ENCODE data around the gene INSL3.

The INSL3 gene

GRCh38 chr19:17832443-17833208 is 11.3 kb upstream of the INSL3 start:
- no peak overlapping the region for H3K9ac ChIP-seq
- H3K4me3 ChIP-seq = no peak overlapping the region
- H3K27ac ChIP-seq = no peak overlapping the region
- no peak overlapping the region for H3K4me2 ChIP-seq
- H3K36me3 ChIP-seq = peaks cover 63 to 96% (median 90%) of the 10 kb centered on the region in 11 experiments
- H3K27me3 ChIP-seq = no peaks in the 10 kb centered on the region
- peaks cover 0 to 86% (median 0%) of the 10 kb centered on the region in 11 experiments; a peak in 7 of 22 replicates for H4K20me1 ChIP-seq
- TF ChIP-seq Cebpa-rat (IDR thresholded peaks at IDR 0.05) = no peak
- H3K4me1 ChIP-seq = peaks cover 0 to 18% (median 1%) of the 10 kb centered on the region in 10 experiments; a peak in 9 of 20 replicates
- H3K9me3 ChIP-seq (replicated peaks in 1 of 11) = peaks cover 0 to 19% (median 8%) of the 10 kb centered on the region in 11 experiments; a peak in 15 of 22 replicates

- Histone ChIP-seq H3K36me3 (peaks cover 62 to 97% (median 91%) of the 10 kb centered on the region in 11 experiments), H4K20me1 (peaks cover 0 to 93% (median 0%) of the 10 kb centered on the region in 11 experiments; a peak in 7 of 22 replicates), H3K9ac (no peak overlapping the region), H3K27ac (no peak overlapping the region), H3K9me3 (replicated peaks in 1 of 11) (peaks cover 0 to 19% (median 8%) of the 10 kb centered on the region in 11 experiments; a peak in 15 of 22 replicates), H3K4me3 (no peak overlapping the region), H3K4me2 (no peak overlapping the region), H3K4me1 (peaks cover 0 to 20% (median 3%) of the 10 kb centered on the region in 10 experiments; a peak in 9 of 20 replicates), H3K27me3 (no peaks in the 10 kb centered on the region)
- no peak for TF ChIP-seq Cebpa-rat (IDR thresholded peaks at IDR 0.05)
These were observed 10.1 kb upstream of the INSL3 start for GRCh38 chr19:17831419-17831888.

GRCh38 chr19:17830567-17831418 is 9.5 kb upstream of the INSL3 start:
- peaks cover 0 to 93% (median 0%) of the 10 kb centered on the region in 11 experiments; a peak in 7 of 22 replicates for H4K20me1 ChIP-seq
- H3K27ac ChIP-seq = no peak overlapping the region
- peaks cover 0 to 19% (median 8%) of the 10 kb centered on the region in 11 experiments; a peak in 15 of 22 replicates for H3K9me3 ChIP-seq (replicated peaks in 1 of 11)
- TF ChIP-seq Cebpa-rat (IDR thresholded peaks at IDR 0.05) = no peak
- no peak overlapping the region for H3K4me2 ChIP-seq
- peaks cover 58 to 97% (median 91%) of the 10 kb centered on the region in 11 experiments for H3K36me3 ChIP-seq
- H3K4me1 ChIP-seq = peaks cover 0 to 20% (median 3%) of the 10 kb centered on the region in 10 experiments; a peak in 9 of 20 replicates
- no peaks in the 10 kb centered on the region for H3K27me3 ChIP-seq
- H3K9ac ChIP-seq = no peak overlapping the region
- no peak overlapping the region for H3K4me3 ChIP-seq

GRCh38 chr19:17829855-17830566 is 8.7 kb upstream of the INSL3 start:
- Histone ChIP-seq H3K9me3 (replicated peaks in 1 of 11) (peaks cover 0 to 19% (median 8%) of the 10 kb centered on the region in 11 experiments; a peak in 15 of 22 replicates), H3K9ac (no peak overlapping the region), H3K27me3 (no peaks in the 10 kb centered on the region), H3K27ac (no peak overlapping the region), H4K20me1 (peaks cover 0 to 91% (median 0%) of the 10 kb centered on the region in 11 experiments; a peak in 6 of 22 replicates), H3K4me3 (no peak overlapping the region), H3K4me1 (peaks cover 0 to 20% (median 3%) of the 10 kb centered on the region in 10 experiments; a peak in 9 of 20 replicates), H3K4me2 (no peak overlapping the region), H3K36me3 (peaks cover 55 to 97% (median 90%) of the 10 kb centered on the region in 11 experiments)
- TF ChIP-seq Cebpa-rat (IDR thresholded peaks at IDR 0.05) = no peak

GRCh38 chr19:17826508-17827056 is 5.3 kb upstream of the INSL3 start:
- H3K4me2 ChIP-seq = no peak overlapping the region
- H3K9ac ChIP-seq = no peak overlapping the region
- no peak overlapping the region for H3K4me3 ChIP-seq
- H3K36me3 ChIP-seq = peaks cover 27 to 82% (median 61%) of the 10 kb centered on the region in 11 experiments
- H3K9me3 ChIP-seq (replicated peaks in 1 of 11) = peaks cover 0 to 6% (median 5%) of the 10 kb centered on the region in 11 experiments; a peak in 15 of 22 replicates
- H4K20me1 ChIP-seq = peaks cover 0 to 76% (median 0%) of the 10 kb centered on the region in 11 experiments; a peak in 6 of 22 replicates
- TF ChIP-seq Cebpa-rat (IDR thresholded peaks at IDR 0.05) = no peak
- peaks cover 0 to 20% (median 3%) of the 10 kb centered on the region in 10 experiments; a peak in 9 of 20 replicates for H3K4me1 ChIP-seq
- no peaks in the 10 kb centered on the region for H3K27me3 ChIP-seq
- no peak overlapping the region; a peak in 1 of 22 replicates for H3K27ac ChIP-seq

- Histone ChIP-seq H3K36me3 (peaks cover 15 to 63% (median 42%) of the 10 kb centered on the region in 11 experiments), H3K27me3 (no peaks in the 10 kb centered on the region), H3K9ac (no peak overlapping the region), H3K27ac (no peak overlapping the region), H3K4me3 (no peak overlapping the region), H3K9me3 (replicated peaks in 1 of 11) (no peaks in the 10 kb centered on the region), H3K4me2 (no peak overlapping the region), H4K20me1 (peaks cover 0 to 68% (median 0%) of the 10 kb centered on the region in 11 experiments; a peak in 6 of 22 replicates), H3K4me1 (peaks cover 0 to 17% (median 3%) of the 10 kb centered on the region in 10 experiments; a peak in 9 of 20 replicates)
- TF ChIP-seq Cebpa-rat (IDR thresholded peaks at IDR 0.05) = no peak
These were observed 3.0 kb upstream of the INSL3 start for GRCh38 chr19:17824339-17824738.

- TF ChIP-seq Cebpa-rat (IDR thresholded peaks at IDR 0.05) = no peak
- Histone ChIP-seq H3K27me3 (no peaks in the 10 kb centered on the region), H3K4me3 (no peak overlapping the region), H4K20me1 (peaks cover 0 to 9% (median 0%) of the 10 kb centered on the region in 11 experiments; a peak in 2 of 22 replicates), H3K9me3 (replicated peaks in 1 of 11) (no peaks in the 10 kb centered on the region), H3K9ac (no peak overlapping the region), H3K27ac (no peak overlapping the region), H3K4me2 (no peak overlapping the region), H3K4me1 (no peaks in the 10 kb centered on the region), H3K36me3 (peaks cover 0 to 8% (median 0%) of the 10 kb centered on the region in 11 experiments; a peak in 1 of 22 replicates)
These were observed 3.5 kb downstream of the INSL3 start for GRCh38 chr19:17817668-17818363.
